ENCODE results near the gene HIF1A. TPM values are rescaled to one million over a fixed set of nuclear protein-coding genes. Genes with fewer than 3 reads are reported as not detected.
"Not testable (repeated sequence)": the region's sequence is repeated elsewhere in the genome, so short reads cannot be mapped to it uniquely, and the experiment has no call there.

Gene HIF1A
- polyA plus RNA-seq, 4 donors = 95.6 to 182 (median 164) TPM

GRCh38 chr14:61706096-61706690 is 10.9 kb downstream of the HIF1A start:
- no peak for DNase-seq (ENCODE audit: low read depth in 4 of 4, low spot score in 3 of 4)

DNA sequence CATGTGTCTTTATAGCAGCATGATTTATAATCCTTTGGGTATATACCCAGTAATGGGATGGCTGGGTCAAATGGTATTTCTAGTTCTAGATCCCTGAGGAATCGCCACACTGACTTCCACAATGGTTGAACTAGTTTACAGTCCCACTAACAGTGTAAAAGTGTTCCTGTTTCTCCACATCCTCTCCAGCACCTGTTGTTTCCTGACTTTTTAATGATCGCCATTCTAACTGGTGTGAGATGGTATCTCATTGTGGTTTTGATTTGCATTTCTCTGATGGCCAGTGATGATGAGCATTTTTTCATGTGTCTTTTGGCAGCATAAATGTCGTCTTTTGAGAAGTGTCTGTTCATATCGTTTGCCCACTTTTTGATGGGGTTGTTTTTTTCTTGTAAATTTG is 12.5 kb downstream of the HIF1A start:
- not testable (repeated sequence) for DNase-seq (ENCODE audit: low read depth in 4 of 4, low spot score in 3 of 4)

GRCh38 chr14:61708693-61709092 is 13.4 kb downstream of the HIF1A start:
- DNase-seq (ENCODE audit: low read depth in 4 of 4, low spot score in 3 of 4) = not testable (repeated sequence)

GRCh38 chr14:61710853-61711817 is 15.8 kb downstream of the HIF1A start:
- DNase-seq (ENCODE audit: low read depth in 4 of 4, low spot score in 3 of 4) = no peak

GRCh38 chr14:61712137-61712536 is 16.8 kb downstream of the HIF1A start:
- DNase-seq (ENCODE audit: low read depth in 4 of 4, low spot score in 3 of 4) = no peak

DNA sequence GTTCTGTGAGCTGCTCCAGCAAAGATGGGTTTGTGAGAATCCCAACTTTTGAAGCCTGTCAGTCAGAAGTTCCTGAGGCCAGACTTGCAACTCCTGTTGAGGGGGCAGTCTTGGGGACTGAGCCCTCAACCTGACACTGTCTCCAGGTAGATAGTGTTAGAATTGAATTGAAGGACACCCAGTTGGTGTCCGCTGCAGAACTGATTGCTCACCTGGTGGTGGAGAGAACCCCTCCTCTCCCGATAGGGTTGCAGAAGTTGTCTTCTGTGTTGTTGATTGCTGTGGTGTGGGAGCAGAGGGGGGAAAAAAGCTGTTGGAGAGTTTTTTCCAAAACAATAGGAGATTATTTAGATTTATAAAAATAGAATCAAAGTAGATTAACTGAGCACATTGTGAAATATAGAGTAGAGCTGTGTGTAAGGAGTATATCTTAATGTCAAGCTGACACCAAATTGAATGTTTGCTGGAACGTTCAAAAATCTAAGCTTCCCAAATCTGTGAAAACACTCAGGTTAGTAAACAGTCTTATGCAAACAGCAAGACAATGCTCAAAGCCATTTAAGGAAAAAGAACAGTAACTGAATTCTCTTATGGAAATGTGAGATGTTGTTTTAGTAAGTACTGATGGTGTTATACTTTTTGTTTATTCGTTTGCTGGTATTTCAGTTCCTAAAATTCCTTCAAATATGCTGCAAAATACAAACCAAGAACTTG is 18.6 kb downstream of the HIF1A start:
- no peak for DNase-seq (ENCODE audit: low read depth in 4 of 4, low spot score in 3 of 4)

- no peak for DNase-seq (ENCODE audit: low read depth in 4 of 4, low spot score in 3 of 4)
Observed at GRCh38 chr14:61716956-61717355, 21.6 kb downstream of the HIF1A start.

DNA sequence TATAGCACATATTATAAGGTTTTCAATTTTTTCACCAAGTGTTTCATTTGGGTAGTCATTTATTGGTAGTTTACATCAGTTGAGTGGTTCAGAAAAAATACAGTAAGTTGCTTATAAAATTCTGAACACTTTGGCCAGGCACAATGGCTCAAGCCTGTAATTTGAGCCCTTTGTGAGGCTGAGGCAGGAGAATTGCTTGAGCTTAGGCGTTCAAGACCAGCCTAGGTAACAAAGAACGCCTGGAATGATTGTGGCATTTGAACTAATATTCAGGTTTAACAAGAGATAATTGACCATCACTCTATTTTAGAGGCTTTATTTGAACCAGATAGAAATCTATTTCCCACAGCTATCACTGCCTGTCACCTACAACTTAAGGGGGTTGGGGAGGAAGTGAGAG is 22.7 kb downstream of the HIF1A start:
- no peak for DNase-seq (ENCODE audit: low read depth in 4 of 4, low spot score in 3 of 4)

DNA sequence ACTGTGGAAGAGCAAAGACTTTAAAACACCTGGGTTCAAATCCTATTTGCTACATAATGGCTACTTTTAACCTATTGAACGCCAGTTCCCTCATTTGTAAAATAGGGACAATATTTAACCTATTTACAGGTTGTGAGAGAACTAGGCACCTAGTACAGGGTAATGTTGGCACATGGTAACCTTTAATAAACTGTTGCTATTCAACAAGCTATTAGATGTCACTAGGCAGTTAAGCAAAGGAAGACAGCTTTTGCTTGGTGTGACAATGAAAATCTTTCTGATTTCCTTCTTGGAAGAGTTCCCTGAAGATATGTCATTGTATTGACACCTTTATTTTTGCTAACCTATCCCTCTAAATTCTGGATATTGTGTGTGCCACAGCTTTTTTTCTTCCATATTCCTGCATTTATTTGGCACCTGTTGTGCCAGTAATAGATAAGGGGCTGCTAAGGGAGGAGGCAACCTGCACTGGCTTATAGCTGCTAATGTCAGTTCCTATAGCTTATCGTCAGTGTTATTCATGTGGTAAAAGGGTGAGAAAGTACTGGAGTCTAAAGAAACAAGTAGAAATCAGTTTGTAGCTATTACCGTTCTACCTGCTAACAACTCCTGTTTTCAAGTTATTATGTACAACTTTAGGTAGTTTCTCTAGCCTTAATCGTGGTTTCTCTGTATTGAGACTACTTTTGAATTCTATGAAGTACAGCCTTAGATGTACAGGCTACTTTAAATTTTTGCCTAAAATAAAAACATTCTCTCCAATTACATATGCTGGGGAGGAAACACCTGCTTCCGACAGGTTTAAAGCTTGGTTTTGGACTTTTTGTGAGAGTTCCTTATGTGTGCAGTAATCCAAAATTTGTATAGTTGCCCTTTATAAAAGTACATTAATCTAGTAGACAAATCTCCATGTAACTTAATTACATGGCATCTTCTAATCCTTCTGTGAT is 24.3 kb downstream of the HIF1A start:
- DNase-seq (ENCODE audit: low read depth in 4 of 4, low spot score in 3 of 4) = no peak

DNA sequence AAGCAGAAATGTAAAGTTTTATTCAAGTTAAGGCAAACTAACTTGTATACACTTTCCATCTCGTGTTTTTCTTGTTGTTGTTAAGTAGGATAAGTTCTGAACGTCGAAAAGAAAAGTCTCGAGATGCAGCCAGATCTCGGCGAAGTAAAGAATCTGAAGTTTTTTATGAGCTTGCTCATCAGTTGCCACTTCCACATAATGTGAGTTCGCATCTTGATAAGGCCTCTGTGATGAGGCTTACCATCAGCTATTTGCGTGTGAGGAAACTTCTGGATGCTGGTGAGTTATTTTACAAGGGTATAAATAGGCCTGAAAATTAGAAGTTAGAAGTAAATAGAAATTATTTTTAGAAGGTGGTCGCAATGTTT is 25.0 kb downstream of the HIF1A start:
- no peak for DNase-seq (ENCODE audit: low read depth in 4 of 4, low spot score in 3 of 4)

GRCh38 chr14:61720741-61721140 is 25.4 kb downstream of the HIF1A start:
- no peak for DNase-seq (ENCODE audit: low read depth in 4 of 4, low spot score in 3 of 4)

GRCh38 chr14:61724133-61724532 is 28.8 kb downstream of the HIF1A start:
- DNase-seq (ENCODE audit: low read depth in 4 of 4, low spot score in 3 of 4) = no peak

DNA sequence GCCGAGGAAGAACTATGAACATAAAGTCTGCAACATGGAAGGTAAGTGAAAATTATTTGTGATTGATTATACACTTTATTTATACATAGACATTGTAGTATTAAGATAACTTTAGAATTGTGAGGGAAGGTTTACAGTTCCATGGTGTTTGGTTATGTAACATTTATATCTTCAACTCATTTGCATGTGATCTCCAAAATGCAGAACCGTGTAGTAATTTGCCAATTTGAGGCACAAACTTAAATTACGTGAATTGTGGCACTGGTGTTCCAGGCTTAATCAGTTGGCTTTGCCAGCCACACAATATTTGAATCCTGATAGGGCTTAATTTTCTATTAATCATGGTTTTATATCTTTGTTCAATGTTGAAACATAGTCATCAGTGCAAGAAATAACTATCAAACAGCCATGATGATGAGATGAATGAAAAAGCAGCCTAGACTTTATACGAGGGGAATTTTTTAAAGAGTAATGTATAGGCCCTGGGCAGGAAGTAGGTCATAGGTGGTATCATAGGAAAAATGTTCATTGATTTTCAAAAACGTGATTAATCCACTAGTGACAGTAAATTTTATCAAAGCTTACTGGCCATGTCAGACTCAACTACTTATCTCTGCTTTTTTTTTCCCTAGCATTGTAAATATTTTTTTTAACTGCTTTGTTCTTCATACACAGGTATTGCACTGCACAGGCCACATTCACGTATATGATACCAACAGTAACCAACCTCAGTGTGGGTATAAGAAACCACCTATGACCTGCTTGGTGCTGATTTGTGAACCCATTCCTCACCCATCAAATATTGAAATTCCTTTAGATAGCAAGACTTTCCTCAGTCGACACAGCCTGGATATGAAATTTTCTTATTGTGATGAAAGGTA is 31.7 kb downstream of the HIF1A start:
- DNase-seq (ENCODE audit: low read depth in 4 of 4, low spot score in 3 of 4) = no peak

DNA sequence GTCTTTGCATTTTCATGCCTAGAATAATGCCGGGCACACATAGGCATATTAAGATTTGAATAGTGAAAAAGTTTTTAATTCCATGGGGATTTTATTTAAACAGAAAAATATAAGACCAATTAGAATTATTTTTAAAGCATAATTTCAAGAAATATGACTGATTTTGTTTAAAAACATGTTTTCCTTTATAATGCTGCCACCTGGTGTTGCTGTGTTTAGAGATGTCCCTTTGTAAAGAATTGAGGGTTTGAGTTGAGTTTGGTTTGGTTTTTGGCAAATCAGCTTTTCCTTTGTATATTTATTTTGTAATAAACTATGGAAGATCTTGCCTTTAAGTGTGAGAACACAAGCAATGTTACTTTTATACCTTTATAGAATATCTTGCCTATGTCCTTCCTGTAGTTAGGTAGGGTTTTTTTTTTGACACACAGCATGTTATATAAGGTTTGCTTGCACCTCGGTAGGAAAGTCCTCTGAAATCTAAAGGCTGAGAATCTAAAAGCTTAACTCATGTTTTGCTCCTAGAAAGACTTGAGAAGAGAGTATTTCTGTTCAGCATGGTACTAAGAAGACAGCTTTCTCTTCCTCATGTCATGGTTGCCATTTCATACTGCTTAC is 35.6 kb downstream of the HIF1A start:
- no peak for DNase-seq (ENCODE audit: low read depth in 4 of 4, low spot score in 3 of 4)

DNA sequence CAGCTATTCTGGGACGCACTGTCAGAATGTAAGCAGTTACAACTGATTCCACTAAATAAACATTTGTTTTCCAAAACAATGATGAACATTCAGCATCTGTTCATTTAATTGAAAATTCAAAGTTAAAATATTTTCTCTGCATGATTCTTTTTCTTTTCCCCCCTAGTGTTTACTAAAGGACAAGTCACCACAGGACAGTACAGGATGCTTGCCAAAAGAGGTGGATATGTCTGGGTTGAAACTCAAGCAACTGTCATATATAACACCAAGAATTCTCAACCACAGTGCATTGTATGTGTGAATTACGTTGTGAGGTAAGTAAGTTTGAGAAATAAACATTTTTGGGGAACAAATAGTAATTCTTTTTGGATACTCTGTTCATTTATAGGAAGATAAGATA is 38.7 kb downstream of the HIF1A start:
- no peak for DNase-seq (ENCODE audit: low read depth in 4 of 4, low spot score in 3 of 4)

GRCh38 chr14:61736751-61737150 is 41.4 kb downstream of the HIF1A start:
- DNase-seq (ENCODE audit: low read depth in 4 of 4, low spot score in 3 of 4) = no peak

GRCh38 chr14:61737915-61738314 is 42.6 kb downstream of the HIF1A start:
- DNase-seq (ENCODE audit: low read depth in 4 of 4, low spot score in 3 of 4) = no peak

DNA sequence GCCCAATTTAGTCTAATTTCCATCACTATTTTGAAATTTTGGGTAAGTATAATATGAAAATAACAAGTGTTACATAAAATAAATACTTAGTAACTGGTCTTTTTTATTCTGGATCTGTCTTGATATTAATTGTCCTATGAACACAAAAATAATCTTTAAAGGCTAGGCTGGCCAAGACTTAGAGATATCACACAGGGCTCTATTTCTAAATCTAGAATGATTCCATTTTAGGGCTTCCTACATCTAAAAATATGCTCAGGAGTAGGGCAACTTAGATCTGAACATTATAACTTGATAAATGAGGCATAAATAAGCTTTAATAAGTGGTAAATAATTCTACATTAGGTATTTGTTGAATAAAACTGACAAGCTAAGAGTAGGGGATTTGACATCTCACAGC is 43.8 kb downstream of the HIF1A start:
- no peak for DNase-seq (ENCODE audit: low read depth in 4 of 4, low spot score in 3 of 4)

DNA sequence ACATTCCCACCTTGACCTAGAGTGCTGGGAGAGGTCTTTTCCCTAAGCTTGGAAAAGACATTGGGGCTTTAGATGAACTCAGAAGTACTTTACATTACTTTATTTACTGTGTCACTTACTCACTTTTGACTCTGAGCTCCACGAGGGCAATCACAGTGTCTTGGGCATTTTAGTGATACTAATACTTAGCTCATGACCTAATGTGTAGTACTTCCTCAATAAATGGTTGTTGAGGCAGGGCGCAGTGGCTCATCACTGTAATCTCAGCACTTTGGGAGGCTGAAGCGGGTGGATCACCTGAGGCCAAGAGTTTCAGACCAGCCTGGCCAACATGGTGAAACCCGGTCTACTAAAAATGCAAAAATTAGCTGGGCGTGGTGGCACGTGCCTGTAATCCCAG is 47.1 kb downstream of the HIF1A start:
- no peak for DNase-seq (ENCODE audit: low read depth in 4 of 4, low spot score in 3 of 4)

All from left renal pelvis (tissue), 4 donors.